Breast epithelium (tissue), 3 donors: ENCODE results near the gene GFRA1.

Experiments
- CTCF ChIP-seq, 3 donors: fragments of 450-650 bp; IDR thresholded peaks; one replicate each; pipeline ENCODE4 v1.5.1; 2016 to 2017; ENCODE audit warnings: antibody characterized with exemption in 3 of 3, mild to moderate bottlenecking in 3 of 3, moderate library complexity in 3 of 3
- POLR2A ChIP-seq: fragments of 450-650 bp; IDR thresholded peaks from one replicate; pipeline ENCODE4 v1.6.1; 2016; ENCODE audit warnings: antibody characterized with exemption, mild to moderate bottlenecking, moderate library complexity
- POLR2AphosphoS5 ChIP-seq, 3 donors: sonication (generic); formaldehyde crosslinking; IDR thresholded peaks; one replicate each; pipeline ENCODE4 v1.6.1; 2017; ENCODE audit warnings: antibody characterized with exemption in 3 of 3

- TF ChIP-seq CTCF (IDR thresholded peaks at IDR 0.05) (no peak), POLR2A (no peak), POLR2AphosphoS5 (IDR thresholded peaks at IDR 0.05) (no peak)
Measured at GRCh38 chr10:116253716-116254115, 19.3 kb downstream of the GFRA1 start.
